H1 (cell line): ENCODE results near the gene SNX33. TPM values are rescaled to one million over a fixed set of nuclear protein-coding genes. Genes with fewer than 3 reads are reported as not detected.

Experiments used
- CTCF ChIA-PET: fragments of 300-600 bp; sonication (Branson Sonifier 250); formaldehyde crosslinking; loops from one replicate; lab custom pipeline; 2021; ENCODE audit not compliant: partially characterized antibody; lab: Charles Lee
- POLR2A ChIA-PET: fragments of 300-600 bp; sonication (Branson Sonifier 250); formaldehyde crosslinking; loops from one replicate; lab custom pipeline; 2021; ENCODE audit warnings: inconsistent platforms; ENCODE audit not compliant: partially characterized antibody; lab: Charles Lee
- DNase-seq, 2 experiments: peaks; one replicate each; pipeline versions ENCODE4 v3.0.0 to v3.0.0-alpha.2; 2010 to 2022; ENCODE audit warnings: low spot score in 2 of 2, low read depth in 1 of 2, mixed read lengths in 1 of 2
- FAIRE-seq: peaks from 2 replicates; lab custom pipeline; 2011; peaks lifted over from hg19 to GRCh38; lab: Jason Lieb, UNC
- H2AFZ ChIP-seq: 2 replicates; pipeline ENCODE4 v1.8.1; 2012; ENCODE audit warnings: low read length, inconsistent platforms
- H2AK5ac ChIP-seq: 2 replicates; pipeline ENCODE4 v1.6.1; 2013; ENCODE audit warnings: low read depth, low read length
- H2BK120ac ChIP-seq: replicated peaks from 2 replicates; pipeline ENCODE3; 2013; ENCODE audit warnings: low read depth, low read length, inconsistent platforms
- H2BK12ac ChIP-seq: 2 replicates; pipeline ENCODE4 v1.6.1; 2013; ENCODE audit warnings: low read depth, low read length
- H2BK15ac ChIP-seq: 2 replicates; pipeline ENCODE4 v1.6.1; 2013; ENCODE audit warnings: low read length
- H2BK20ac ChIP-seq: 2 replicates; pipeline ENCODE4 v1.6.1; 2013; ENCODE audit warnings: low read length
- H2BK5ac ChIP-seq: 2 replicates; pipeline ENCODE4 v1.6.1; 2013; ENCODE audit warnings: low read depth, low read length
- H3K14ac ChIP-seq: 2 replicates; pipeline ENCODE4 v1.6.1; 2013; ENCODE audit warnings: inconsistent platforms; ENCODE audit not compliant: insufficient read length
- H3K18ac ChIP-seq: 2 replicates; pipeline ENCODE4 v1.6.1; 2013; ENCODE audit warnings: low read length; ENCODE audit errors: extremely low read depth
- H3K23ac ChIP-seq: 2 replicates; pipeline ENCODE4 v1.6.1; 2013; ENCODE audit warnings: inconsistent platforms; ENCODE audit not compliant: insufficient read length
- H3K23me2 ChIP-seq: 2 replicates; pipeline ENCODE4 v1.6.1; 2013; ENCODE audit warnings: low read depth, low read length
- H3K27ac ChIP-seq: 2 replicates; pipeline ENCODE4 v1.6.1; 2011; ENCODE audit warnings: low read depth, low read length, inconsistent platforms
- H3K27me3 ChIP-seq, 4 experiments: replicated peaks in 1 of 4; 1 replicate in 1 of 4; 2 replicates in 3 of 4; pipeline versions ENCODE4 v1.6.1 to v1.8.1; 2011 to 2013; ENCODE audit warnings: low read length in 3 of 4, mild to moderate bottlenecking in 3 of 4, inconsistent platforms in 2 of 4, mixed read lengths in 2 of 4, moderate library complexity in 1 of 4; ENCODE audit not compliant: control insufficient read depth in 3 of 4, insufficient read depth in 3 of 4; ENCODE audit errors: extremely low read depth in 1 of 4
- H3K36me3 ChIP-seq, 4 experiments: 2 replicates each; pipeline versions ENCODE4 v1.6.1 to v1.8.1; 2011 to 2013; ENCODE audit warnings: mild to moderate bottlenecking in 4 of 4, low read length in 3 of 4, moderate library complexity in 2 of 4, control low read depth in 1 of 4, inconsistent platforms in 1 of 4; ENCODE audit not compliant: insufficient read depth in 4 of 4, control insufficient read depth in 2 of 4
- H3K4ac ChIP-seq: replicated peaks from 2 replicates; pipeline ENCODE3; 2013; ENCODE audit warnings: low read length, low read depth, mixed read lengths, inconsistent platforms; ENCODE audit not compliant: insufficient read length
- H3K4me1 ChIP-seq, 4 experiments: replicated peaks in 1 of 4; 1 replicate in 1 of 4; 2 replicates in 3 of 4; pipeline versions ENCODE4 v1.6.1 to v1.8.1; 2011 to 2013; ENCODE audit warnings: low read length in 3 of 4, inconsistent platforms in 2 of 4, mixed read lengths in 1 of 4; ENCODE audit not compliant: insufficient read depth in 4 of 4, control insufficient read depth in 3 of 4
- H3K4me2 ChIP-seq, 2 experiments: 2 replicates each; pipeline versions ENCODE4 v1.6.1 to v1.8.1; 2011 to 2013; ENCODE audit warnings: low read depth in 2 of 2, low read length in 2 of 2, control low read depth in 1 of 2, inconsistent platforms in 1 of 2, mild to moderate bottlenecking in 1 of 2; ENCODE audit not compliant: insufficient read depth in 1 of 2
- H3K4me3 ChIP-seq, 4 experiments: fragments of 200-600, 300-600 bp in 1 of 4; sonication (generic), shearing (Covaris generic), sonication (Bioruptor Twin) in 1 of 4; 2 replicates each; pipeline versions ENCODE4 v1.5.1 to v1.8.1; 2011 to 2016; ENCODE audit warnings: low read length in 4 of 4, low read depth in 3 of 4, control low read depth in 2 of 4, inconsistent platforms in 2 of 4, mild to moderate bottlenecking in 2 of 4, mixed read lengths in 1 of 4, moderate library complexity in 1 of 4; ENCODE audit not compliant: insufficient read depth in 2 of 4; ENCODE audit errors: extremely low read depth in 1 of 4
- H3K56ac ChIP-seq: replicated peaks from 2 replicates; pipeline ENCODE3; 2013; ENCODE audit warnings: low read depth, mild to moderate bottlenecking, mixed read lengths, low read length, inconsistent platforms; ENCODE audit not compliant: insufficient read length
- H3K79me1 ChIP-seq: 2 replicates; pipeline ENCODE4 v1.6.1; 2013; ENCODE audit warnings: low read depth, low read length, control low read depth
- H3K79me2 ChIP-seq, 2 experiments: 2 replicates each; pipeline versions ENCODE4 v1.6.1 to v1.8.1; 2012 to 2013; ENCODE audit warnings: low read length in 2 of 2, mild to moderate bottlenecking in 2 of 2, inconsistent platforms in 1 of 2; ENCODE audit not compliant: insufficient read depth in 2 of 2, control insufficient read depth in 1 of 2
- H3K9ac ChIP-seq, 4 experiments: replicated peaks in 1 of 4; 1 replicate in 1 of 4; 2 replicates in 3 of 4; pipeline versions ENCODE4 v1.6.1 to v1.8.1; 2011 to 2013; ENCODE audit warnings: low read depth in 3 of 4, low read length in 3 of 4, control low read depth in 2 of 4, mild to moderate bottlenecking in 2 of 4, moderate library complexity in 2 of 4, inconsistent platforms in 1 of 4; ENCODE audit errors: extremely low read depth in 1 of 4
- H3K9me3 ChIP-seq, 2 experiments: 2 replicates each; pipeline versions ENCODE4 v1.6.1 to v1.8.1; 2012 to 2013; ENCODE audit warnings: mild to moderate bottlenecking in 2 of 2, moderate library complexity in 2 of 2, control low read depth in 1 of 2, inconsistent platforms in 1 of 2, low read depth in 1 of 2, low read length in 1 of 2, mixed read lengths in 1 of 2; ENCODE audit not compliant: insufficient read depth in 2 of 2
- H4K20me1 ChIP-seq, 2 experiments: replicated peaks in 1 of 2; 2 replicates each; pipeline versions ENCODE3 to v1.8.1; 2011 to 2013; ENCODE audit warnings: inconsistent platforms in 2 of 2, low read length in 2 of 2, mild to moderate bottlenecking in 1 of 2; ENCODE audit not compliant: insufficient read depth in 2 of 2, control insufficient read depth in 1 of 2
- H4K5ac ChIP-seq: 2 replicates; pipeline ENCODE4 v1.6.1; 2013; ENCODE audit warnings: low read length, low read depth, mixed read lengths, inconsistent platforms; ENCODE audit not compliant: insufficient read length
- H4K8ac ChIP-seq: 2 replicates; pipeline ENCODE4 v1.8.0; 2013; ENCODE audit warnings: mild to moderate bottlenecking, moderate library complexity, low read length, inconsistent platforms; ENCODE audit not compliant: insufficient read depth; ENCODE audit errors: extremely low read depth
- H4K91ac ChIP-seq: replicated peaks from 2 replicates; pipeline ENCODE3; 2013; ENCODE audit warnings: low read length, mixed read lengths, inconsistent platforms; ENCODE audit not compliant: insufficient read length
- CEBPB ChIP-seq: IDR thresholded peaks from 2 replicates; pipeline ENCODE4 v1.6.1; 2012; ENCODE audit warnings: low read depth, low read length
- HDAC6 ChIP-seq: IDR thresholded peaks from one replicate; pipeline ENCODE4 v1.7.1; 2012; ENCODE audit warnings: low read depth, mild to moderate bottlenecking, inconsistent platforms, low read length, moderate library complexity
- MAFK ChIP-seq: IDR thresholded peaks from 2 replicates; pipeline ENCODE4 v1.6.1; 2012; ENCODE audit warnings: low read depth, mild to moderate bottlenecking, improper control_type of control experiment, low read length
- SP2 ChIP-seq: IDR thresholded peaks from 2 replicates; pipeline ENCODE4 v1.6.1; 2012; ENCODE audit warnings: mild to moderate bottlenecking, low read length, inconsistent platforms
- TEAD4 ChIP-seq: IDR thresholded peaks from 2 replicates; pipeline ENCODE4 v1.6.1; 2012; ENCODE audit warnings: low read depth, low read length, inconsistent platforms, mixed read lengths
- ZNF274 ChIP-seq: IDR thresholded peaks from 2 replicates; pipeline ENCODE4 v1.7.0; 2012; ENCODE audit warnings: low read length, borderline replicate concordance; ENCODE audit errors: extremely low read depth
- WGBS, 2 experiments: shearing (Covaris generic) in 1 of 2; methylation state at CpG; one replicate each; pipeline versions ENCODE4 v1.1.6 to v1.1.7; 2013 to 2015; ENCODE audit warnings: low lambda C conversion rate in 2 of 2, mixed read lengths in 2 of 2, inconsistent platforms in 1 of 2, low coverage in 1 of 2, missing lambda C conversion rate in 1 of 2; ENCODE audit not compliant: insufficient replicate concordance in 2 of 2, insufficient coverage in 1 of 2, insufficient read length in 1 of 2; ENCODE audit errors: extremely low coverage in 1 of 2, missing lambda C conversion rate in 1 of 2; 5-methylcytosine and 5-hydroxymethylcytosine counted together
- polyA plus RNA-seq, 7 experiments: library from polyadenylated mRNA; depleted of rRNA in 3 of 7; stranded (reverse) in 5 of 7; unstranded in 2 of 7; fragments of >200 nt in 5 of 7; fragments of 200-250 nt in 2 of 7; gene quantifications; 1 replicate in 5 of 7; 2 replicates in 1 of 7; 4 replicates in 1 of 7; pipeline versions ENCODE4 v1.2.1 to v1.2.3, GENCODE V29; 2011 to 2013; ENCODE audit warnings: missing spikeins in 2 of 7, mixed read lengths in 2 of 7
- total RNA-seq: library from RNA; stranded (reverse); fragmentation: NEBNext Ultra II Directional; extraction: Animal tissue kit (Norgen Biotek cat#: 25700); gene quantifications from 2 replicates; pipeline ENCODE4 v1.2.1, GENCODE V29; 2021
- TF ChIP-seq, protein P1 (sequence below): IDR thresholded peaks from 2 replicates; pipeline ENCODE4 v1.6.1; 2012; ENCODE audit warnings: inconsistent platforms

The SNX33 gene
- total and polyA plus RNA-seq, 2 of the 8 experiments (the other 6 are each of a cell fraction or from before 2014, with no cell fraction given): 14.3 to 22.9 TPM

DNA sequence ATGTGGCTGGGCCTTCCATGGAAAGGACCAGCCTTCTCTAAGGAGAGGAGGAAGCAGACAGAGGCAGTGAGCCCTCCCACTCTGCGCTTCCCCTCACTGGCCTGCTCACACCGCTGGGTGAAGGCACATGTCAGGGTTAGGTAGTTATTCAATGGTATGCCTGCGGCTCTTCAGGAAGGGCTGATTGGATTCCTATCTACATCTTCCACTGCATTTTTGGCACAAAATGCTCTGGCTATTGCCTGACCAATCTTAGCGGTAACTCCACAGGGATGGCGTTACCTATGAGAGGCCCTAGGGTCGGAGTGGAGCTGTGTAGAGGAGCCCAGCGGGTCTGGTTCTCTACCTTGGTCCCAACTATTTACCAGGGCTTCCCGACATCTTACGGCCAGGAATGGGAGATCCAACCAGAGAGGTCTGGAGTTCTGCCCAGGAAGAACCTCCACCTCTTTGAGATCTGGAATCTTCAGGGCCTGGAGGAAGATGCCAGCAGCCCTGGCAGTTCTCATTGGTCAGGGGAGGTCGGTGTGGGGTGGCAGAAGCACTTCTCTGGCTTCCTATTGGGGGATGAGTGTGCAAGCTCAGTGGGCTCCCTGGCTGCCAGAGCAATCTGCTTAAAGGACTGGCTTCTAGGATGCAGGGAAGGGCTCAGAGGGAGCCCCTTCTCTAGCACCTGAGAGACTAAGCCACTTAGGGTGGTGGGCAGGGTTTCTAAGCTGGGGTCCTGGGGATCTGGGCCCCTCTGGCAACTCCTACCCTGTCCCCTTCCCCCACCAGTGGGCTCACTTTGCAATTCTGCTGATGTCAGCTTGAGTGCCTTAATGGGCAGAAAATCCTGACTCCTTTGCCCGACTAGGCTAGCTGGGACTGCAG is 24.3 kb downstream of the SNX33 start:
- Histone ChIP-seq H3K18ac (no peak overlapping the region), H3K4me3 (no peak overlapping the region), H2BK20ac (no peak overlapping the region), H4K8ac (no peak overlapping the region), H3K27me3 (no peaks in the 10 kb centered on the region), H2BK120ac (no peak overlapping the region), H3K9me3 (no peaks in the 10 kb centered on the region), H3K56ac (no peak overlapping the region), H3K23ac (no peak overlapping the region), H2BK5ac (no peak overlapping the region), H4K20me1 (no peaks in the 10 kb centered on the region), H2AK5ac (0 out of 2 replicates have a peak overlapping the region, but pooled peaks have one; percentile 9), H3K79me1 (no peaks in the 10 kb centered on the region), H3K27ac (no peak overlapping the region), H2BK15ac (no peak overlapping the region), H3K79me2 (no peaks in the 10 kb centered on the region), H4K91ac (no peak overlapping the region), H3K36me3 (no peaks in the 10 kb centered on the region), H2AFZ (no peak overlapping the region), H3K14ac (no peak overlapping the region), H3K4me2 (no peak overlapping the region), H3K4me1 (peaks cover 7 to 14% (median 9%) of the 10 kb centered on the region in 4 experiments), H3K4ac (no peak overlapping the region), H2BK12ac (peak overlapping the region; percentile 52; the same call in 1 of the 2 replicates), H4K5ac (no peak overlapping the region), H3K9ac (no peak overlapping the region; a peak in 1 of 7 replicates), H3K23me2 (no peaks in the 10 kb centered on the region)
- POLR2A ChIA-PET: interaction anchor here (1.0 to 2.7 kb wide), 9 partner anchors 10 to 32 kb away, joined by 3 to 10 read pairs (median 4); partner anchors contain the start of genes IMP3 and SNX33
- DNase-seq (no peak), FAIRE-seq (no peak)
- TF ChIP-seq ZNF274 (no peak), CEBPB (no peak), SP2 (no peak), HDAC6 (no peak), MAFK (peak; percentile 74; the same call in 1 of the 2 replicates), TEAD4 (no peak)
- TF ChIP-seq, protein P1, sequence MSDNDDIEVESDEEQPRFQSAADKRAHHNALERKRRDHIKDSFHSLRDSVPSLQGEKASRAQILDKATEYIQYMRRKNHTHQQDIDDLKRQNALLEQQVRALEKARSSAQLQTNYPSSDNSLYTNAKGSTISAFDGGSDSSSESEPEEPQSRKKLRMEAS: no peak
- CTCF ChIA-PET: interaction anchor here (0.9 to 7.4 kb wide), 10 partner anchors 11 to 131 kb away, joined by 3 to 60 read pairs (median 4); partner anchors contain the start of genes IMP3 and SNX33
- WGBS, 2 experiments: 85% methylated on average over 11 of the region's 11 CpGs; no CpG with 5 or more reads in 1 of the 2 experiments
